HG03135 (cell line): Measurements from ENCODE around the gene WTIP.
"Not testable (repeated sequence)": the region's sequence is repeated elsewhere in the genome, so short reads cannot be mapped to it uniquely, and the experiment has no call there.

Experiments
- ATAC-seq: cut with Tn5 transposase; IDR thresholded peaks from one replicate; pipeline ENCODE4 v1.9.1; 2021; ENCODE audit warnings: mild to moderate bottlenecking, moderate library complexity; ENCODE audit not compliant: unreplicated experiment

Gene WTIP

DNA sequence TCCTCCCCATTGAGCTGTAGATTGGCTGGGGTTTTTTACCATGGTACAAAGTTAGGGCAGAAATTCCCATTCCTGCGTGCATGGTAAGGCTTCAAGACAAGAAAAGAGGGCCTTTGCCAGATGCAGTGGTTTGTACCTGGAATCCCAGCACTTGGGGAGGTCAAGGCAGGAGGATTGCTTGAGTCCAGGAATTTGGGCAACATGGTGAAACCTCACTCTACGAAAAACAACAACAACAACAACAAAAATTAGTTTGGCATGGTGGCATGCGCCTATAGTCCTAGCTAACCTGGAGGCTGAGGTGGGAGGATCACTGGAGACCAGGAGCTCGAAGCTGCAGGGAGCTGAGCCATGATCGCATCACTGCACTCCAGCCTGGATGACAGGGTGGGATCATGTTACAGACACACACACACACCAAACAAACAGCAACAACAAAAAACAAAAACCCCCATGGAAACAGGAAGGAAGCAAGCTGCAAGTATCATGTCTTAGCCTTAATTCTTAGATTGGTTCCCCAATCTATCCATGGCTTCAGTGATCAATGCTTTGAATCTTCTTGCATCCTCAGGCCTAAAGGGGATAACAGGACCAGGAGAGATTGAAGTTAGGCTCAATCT, 5.5 kb upstream of the WTIP start:
- ATAC-seq: no peak

DNA sequence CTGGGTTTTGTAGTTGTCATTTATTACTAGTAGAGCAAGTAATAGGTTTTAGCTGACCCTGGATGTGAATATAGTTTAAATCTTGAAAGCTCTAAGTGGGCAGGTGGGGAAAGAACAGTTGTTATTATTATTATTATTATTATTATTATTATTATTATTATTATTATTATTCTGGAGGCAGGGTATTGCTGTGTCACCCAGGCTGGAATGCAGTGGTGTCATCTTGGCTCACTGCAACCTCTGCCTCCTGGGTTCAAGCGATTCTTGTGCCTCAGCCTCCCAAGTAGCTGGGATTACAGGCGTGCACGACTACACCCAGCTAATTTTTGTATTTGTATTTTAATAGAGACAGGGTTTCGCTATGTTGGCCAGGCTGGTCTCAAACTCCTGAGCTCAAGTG, 3.1 kb upstream of the WTIP start:
- ATAC-seq: not testable (repeated sequence)

DNA sequence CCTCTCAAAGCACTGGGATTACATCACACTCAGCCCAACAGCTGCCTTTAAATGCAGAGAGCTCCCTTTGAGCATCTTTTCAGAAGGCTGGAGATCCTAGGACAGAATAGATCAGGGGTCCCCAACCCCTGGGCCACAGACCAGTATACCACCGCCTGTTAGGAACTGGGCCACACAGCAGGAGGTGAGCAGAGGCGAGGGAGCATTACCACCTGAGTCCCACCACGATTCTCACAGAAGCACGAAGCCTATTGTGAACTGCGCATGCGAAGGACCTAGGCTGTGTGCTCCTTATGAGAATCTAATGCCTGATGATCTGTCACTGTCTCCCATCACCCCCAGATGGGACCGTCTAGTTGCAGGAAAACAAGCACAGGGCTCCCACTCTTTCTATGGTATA, 2.2 kb upstream of the WTIP start:
- ATAC-seq: no peak

DNA sequence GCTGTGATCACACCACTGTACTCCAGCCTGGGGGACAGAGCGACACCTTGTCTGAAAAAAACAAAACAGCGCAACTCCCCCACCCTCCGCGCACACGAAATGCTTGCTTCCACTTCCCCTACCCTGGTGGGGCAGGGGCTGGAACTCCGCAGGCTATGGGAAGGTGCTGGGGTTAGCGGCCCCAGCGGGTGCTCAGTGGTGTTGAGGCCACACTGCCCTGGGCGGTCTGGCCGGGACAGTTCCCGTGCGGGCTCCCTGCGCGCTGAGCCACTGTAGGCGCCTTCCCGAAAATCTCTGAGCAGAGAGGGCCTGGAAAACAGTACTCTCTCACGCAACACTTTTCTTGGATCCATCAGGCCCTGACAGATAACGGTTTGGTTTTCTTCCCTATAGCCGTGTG, 1.1 kb upstream of the WTIP start:
- ATAC-seq: no peak

DNA sequence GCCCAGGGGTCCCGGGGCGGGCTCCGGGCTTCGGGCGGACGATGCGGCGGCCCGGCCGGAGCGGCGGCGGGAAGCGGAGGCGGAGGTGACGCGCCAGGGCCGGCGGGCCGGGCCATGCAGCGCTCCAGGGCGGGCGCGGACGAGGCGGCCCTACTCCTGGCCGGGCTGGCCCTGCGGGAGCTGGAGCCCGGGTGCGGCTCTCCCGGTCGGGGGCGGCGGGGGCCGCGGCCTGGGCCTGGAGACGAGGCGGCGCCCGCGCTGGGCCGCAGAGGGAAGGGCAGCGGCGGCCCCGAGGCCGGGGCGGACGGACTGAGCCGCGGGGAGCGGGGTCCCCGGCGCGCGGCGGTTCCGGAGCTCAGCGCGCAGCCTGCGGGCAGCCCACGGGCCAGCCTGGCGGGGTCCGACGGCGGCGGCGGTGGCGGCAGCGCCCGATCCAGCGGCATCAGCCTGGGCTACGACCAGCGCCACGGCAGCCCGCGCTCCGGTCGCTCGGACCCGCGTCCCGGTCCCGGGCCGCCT, 362 bp downstream of the WTIP start:
- no peak for ATAC-seq

DNA sequence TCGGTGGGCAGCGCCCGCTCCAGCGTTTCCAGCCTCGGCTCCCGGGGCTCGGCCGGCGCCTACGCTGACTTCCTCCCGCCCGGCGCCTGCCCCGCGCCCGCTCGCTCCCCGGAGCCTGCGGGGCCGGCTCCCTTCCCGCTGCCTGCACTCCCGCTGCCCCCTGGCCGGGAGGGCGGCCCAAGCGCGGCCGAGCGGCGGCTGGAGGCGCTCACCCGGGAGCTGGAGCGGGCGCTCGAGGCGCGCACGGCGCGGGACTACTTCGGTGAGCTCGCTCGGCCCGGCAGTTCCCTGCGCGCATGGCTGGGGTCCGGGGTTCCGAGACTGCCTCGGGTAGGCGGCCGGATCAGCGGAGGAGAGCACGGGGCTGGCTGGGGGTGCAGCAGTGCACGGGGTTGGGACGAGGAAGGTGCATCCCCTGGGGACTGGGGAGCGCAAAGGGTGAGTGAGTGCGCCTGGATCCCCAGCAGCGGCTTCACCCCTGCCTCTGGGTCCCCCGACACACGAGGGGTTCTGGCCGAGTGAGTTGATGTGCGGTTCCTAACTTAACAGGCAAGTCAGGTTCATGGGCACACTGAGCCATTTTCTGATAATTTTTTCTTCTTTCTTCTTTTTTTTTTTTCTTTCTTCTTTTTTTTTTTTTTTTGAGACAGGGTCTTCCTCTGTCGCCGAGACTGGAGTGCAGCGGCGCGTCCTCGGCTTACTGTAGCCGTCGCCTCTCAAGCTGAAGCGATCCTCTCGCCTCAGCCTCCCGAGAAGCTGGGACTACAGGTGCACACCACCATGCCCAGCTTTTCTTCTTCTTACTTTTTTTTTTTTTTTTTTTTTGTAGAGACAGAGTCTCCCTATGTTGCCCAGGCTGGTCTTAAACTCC, 1.1 kb downstream of the WTIP start:
- ATAC-seq: no peak

DNA sequence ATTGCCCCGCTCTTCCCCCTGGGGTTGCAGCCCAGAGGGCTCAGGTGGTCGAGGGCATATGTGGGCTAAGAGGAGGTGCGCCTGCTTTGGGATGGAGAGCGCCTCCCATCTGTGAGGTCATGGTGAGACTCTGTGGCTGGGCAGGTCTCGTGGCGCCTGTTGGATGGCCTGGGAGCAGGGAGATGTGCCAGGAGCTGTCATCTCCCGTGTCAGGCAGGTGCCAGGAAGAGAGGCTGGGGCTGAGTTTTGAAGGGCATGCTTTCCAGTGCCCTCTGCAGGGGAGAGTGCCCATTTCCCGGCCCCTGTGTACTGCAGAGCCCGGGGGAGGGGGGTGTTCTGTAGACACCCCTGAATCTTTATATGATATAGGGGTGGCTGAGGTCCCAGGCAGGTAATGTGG, 2.8 kb downstream of the WTIP start:
- no peak for ATAC-seq

DNA sequence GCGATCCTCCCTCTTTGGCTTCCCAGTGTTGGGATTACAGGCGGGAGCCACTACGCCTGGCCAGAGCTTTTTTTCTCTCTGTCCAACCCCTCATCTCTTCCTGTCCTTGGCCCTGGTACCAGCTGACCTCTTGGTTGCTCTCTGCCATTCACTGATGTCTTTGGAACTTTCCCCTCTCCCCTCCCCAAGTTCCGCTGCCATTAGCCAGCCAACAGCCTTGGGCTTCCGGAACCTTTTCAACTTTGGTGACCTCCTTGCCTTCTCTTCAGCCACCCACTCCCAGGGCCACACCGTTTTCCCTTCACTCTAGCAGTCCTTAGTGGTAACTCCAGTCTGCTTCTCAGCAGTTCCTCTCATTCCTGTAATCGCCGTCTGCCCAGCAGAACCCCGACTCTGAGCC, 4.3 kb downstream of the WTIP start:
- no peak for ATAC-seq

DNA sequence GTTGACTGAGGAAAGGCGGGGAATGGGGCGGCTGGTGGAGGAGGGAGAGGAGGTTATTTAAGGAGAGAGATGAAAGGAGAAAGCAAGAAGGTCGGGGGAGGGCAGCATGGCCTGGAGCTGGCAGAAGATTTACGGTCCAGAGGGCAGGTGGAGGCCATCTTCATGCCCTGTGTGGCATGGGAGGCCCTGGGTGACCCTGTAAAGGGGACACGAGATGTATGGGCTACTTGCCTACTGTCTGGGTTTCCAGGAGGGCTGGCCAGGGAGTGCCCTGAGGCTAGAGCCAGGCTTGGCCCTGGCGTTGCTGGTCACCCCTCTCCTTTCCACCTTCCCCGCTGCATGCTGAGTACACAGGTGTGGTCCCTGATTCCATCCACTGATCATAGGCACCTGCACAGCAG, 6.1 kb downstream of the WTIP start:
- ATAC-seq: no peak

DNA sequence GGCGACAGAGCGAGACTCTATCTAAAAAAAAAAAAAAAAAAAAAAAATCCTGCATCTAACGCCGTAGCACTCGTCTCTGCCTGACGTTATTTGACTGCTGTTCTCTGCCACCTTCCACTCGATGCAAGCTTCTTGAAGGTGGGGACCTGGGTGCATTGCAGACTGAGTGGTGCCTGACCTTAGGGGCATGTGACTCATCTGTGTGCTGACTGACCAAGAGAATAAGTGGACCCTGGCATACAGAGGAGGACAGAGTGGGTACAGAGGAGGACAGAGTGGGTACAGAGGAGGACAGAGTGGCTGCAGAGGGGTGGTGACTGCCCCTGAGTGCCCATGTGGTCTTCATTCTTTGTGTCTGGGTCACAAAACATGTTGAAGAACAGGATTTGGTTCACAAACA, 7.6 kb downstream of the WTIP start:
- ATAC-seq: no peak

DNA sequence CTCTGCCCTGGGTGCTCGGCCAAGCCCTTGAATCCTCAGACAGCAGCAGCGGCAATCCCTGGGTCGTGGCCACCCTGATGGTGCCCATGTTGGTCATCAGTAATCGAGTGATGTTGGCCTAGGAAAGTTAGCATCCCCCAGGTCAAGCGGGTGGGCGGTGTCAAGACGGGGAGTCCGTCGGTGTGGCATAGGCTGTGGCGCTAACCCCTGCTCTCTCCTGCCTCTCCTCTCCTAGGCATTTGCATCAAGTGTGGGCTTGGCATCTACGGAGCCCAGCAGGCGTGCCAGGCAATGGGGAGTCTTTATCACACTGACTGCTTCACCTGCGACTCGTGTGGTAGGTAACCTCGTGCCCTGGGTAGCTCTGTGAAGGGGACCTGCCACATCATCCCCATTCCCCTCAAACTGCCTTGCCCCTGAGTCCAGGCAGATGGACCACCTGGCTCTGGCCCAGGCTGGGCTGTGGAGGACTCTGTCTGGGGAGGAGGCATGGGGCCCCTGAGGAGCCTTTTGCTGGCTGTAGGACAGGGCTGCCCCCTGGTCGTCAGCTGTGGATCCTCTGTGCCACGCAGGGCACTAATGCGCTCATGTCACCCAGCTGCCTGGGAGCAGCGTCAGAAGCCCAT, 8.7 kb downstream of the WTIP start:
- ATAC-seq: no peak

DNA sequence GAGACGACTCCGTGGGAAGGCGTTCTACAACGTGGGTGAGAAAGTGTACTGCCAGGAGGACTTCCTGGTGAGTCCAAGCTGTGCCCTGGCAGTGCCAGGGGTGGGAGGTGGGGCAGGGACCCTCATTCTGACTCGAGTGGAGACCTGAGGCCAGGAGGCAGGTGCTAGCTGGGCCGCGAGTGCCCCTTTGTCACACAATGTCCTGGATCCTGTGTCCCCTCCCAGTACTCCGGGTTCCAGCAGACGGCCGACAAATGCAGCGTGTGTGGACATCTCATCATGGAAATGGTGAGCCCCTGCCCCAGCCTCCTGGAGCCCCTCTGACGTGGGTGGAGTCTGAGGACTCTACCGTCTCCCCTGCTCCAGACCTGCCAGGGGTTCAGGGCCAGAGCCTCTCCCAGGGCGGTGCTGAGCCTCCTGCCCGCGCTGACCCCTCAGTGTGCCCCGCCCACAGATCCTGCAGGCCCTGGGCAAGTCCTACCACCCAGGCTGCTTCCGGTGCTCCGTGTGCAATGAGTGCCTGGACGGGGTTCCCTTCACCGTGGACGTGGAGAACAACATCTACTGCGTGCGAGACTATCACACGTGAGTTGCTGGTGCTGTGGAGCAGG, 11.6 kb downstream of the WTIP start:
- no peak for ATAC-seq

DNA sequence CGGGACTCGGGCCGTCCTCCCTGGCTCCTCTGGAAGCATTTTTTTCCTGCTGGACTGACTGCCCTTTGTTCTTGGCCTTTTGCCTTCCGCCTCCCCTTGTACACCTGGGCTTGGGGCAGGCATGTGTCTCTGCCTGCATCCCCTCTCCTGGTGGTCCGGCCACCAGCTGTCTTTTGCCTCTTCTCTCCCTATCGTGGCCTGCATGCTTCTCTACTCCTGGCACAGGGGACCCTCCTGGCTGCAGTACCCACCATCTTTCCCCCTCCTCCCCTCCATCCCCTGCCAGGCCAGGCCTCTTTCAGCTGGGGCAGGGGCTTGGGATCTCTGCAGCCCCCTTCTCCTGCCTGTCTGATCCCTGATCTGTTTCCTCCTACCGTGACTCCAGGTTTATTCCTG, 12.1 kb downstream of the WTIP start:
- no peak for ATAC-seq

DNA sequence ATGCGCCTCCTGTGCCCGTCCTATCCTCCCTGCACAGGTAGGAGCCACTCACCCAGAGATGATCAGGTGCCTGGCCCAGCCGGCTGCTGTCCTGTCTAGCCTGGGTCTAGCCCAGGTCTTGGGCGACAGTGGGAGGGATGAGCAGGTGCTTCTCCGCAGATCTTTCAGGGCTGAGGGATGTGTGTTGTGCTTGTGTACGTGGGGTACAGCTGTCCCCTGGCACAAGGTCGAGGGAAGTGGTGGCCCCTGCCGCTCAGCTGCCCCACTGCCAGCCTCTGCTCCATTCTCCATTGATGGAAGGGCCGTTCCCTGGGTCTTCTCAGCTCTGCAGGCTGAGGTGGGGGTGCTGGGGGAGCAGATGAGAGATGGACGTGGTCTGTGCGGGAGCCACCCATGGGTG, 13.0 kb downstream of the WTIP start:
- no peak for ATAC-seq

DNA sequence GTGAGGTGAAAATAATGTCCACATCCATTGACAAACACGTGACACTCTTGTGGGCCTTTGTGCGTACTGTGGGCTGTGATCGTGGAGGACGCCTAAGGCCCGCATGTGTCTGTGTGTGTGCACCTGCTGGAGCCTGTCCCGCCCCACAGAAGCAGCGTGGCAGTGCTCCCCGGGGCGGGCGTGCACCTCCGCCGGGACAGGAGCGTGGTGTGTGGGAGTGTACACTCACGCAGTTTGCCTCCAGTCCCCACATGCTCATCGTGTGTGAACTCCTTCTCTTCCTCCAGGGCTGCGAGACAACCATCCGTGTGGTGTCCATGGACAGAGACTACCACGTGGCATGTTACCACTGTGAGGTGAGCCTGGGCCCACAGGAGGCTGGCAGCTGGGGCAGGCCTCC, 13.9 kb downstream of the WTIP start:
- ATAC-seq: no peak

DNA sequence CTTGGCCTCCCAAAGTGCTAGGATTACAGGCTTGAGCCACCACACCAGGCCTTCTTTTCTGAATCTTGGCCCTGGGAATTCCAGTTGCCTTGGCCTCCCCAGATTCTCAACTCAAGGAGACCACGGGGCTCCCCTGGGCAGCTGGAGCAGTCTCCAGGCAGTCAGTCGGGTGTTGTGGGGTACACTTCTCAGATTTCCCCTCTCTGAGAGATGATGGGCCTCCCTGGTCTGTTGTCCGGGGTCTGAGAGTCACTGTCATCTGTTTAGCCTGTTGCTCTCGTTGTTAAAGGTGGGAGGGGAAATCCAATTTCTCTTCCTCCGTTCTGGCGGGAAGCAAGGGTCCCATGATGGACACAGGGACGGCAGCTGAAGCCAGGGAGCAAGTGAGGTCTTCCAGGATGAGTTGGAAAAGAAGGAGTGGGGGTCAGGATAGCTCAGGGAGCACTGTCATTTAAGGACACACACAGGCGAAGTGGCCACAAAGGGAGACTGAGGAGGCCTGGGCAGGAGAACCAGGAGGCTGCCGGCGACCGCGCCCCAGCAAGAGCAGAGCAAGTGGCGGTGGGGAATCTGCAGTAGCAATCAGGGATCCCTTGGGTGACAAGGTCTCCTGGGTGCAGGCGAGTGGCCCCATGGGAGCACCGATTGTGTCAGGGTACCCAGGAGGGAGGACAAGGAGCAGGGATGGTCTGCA, 15.7 kb downstream of the WTIP start:
- ATAC-seq: no peak

DNA sequence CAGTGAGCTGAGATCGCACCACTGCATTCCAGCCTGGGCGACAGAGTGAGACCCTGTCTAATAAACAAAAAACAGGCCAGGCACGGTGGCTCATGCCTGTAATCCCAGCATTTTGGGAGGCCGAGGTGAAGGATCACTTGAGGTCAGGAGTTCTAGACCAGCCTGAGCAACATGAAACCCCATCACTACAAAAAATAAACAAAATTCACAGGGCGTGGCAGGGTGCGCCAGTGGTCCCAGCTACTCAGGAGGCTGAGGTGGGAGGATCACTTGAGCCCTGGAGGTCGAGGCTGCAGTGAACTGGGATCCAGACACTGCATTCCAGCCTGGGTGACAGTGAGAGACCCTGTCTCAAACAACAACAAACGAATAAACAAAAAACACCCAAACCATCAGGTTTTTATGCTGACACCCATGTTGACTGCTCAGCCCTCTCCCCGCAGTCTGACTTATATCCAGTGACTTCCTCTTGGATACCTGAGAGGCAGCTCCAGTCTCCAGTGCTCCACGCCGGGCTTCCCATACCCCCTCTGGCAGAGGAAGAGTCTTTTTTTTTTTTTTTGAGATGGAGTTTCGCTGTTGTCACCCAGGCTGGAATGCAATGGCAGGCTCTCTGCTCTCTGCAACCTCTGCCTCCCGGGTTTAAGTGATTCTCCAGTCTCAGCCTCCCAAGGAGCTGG, 17.7 kb downstream of the WTIP start:
- ATAC-seq: no peak

DNA sequence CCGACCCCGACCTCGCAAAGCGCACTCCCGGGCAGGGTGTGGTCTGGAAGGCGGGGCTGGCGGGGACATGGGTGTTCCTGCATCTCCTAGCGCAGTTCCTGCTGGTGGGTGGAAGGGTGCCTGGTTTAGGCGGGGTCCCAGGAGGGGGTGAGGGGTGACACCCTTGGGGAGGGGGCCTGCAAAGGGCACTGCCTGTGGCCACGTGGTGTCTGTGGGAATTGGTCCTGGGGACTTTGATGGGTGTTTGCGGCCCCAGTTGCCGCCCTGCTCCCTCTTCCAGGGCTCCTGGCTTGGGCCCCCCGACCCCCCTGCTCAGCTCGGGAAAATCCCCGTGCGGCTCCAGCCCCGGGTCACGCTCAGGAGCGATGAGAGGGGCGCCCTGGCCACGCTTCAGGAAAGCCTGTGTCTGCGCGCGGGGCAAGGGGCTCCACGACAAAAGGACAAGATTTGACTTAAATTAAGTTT, 19.1 kb downstream of the WTIP start:
- no peak for ATAC-seq

DNA sequence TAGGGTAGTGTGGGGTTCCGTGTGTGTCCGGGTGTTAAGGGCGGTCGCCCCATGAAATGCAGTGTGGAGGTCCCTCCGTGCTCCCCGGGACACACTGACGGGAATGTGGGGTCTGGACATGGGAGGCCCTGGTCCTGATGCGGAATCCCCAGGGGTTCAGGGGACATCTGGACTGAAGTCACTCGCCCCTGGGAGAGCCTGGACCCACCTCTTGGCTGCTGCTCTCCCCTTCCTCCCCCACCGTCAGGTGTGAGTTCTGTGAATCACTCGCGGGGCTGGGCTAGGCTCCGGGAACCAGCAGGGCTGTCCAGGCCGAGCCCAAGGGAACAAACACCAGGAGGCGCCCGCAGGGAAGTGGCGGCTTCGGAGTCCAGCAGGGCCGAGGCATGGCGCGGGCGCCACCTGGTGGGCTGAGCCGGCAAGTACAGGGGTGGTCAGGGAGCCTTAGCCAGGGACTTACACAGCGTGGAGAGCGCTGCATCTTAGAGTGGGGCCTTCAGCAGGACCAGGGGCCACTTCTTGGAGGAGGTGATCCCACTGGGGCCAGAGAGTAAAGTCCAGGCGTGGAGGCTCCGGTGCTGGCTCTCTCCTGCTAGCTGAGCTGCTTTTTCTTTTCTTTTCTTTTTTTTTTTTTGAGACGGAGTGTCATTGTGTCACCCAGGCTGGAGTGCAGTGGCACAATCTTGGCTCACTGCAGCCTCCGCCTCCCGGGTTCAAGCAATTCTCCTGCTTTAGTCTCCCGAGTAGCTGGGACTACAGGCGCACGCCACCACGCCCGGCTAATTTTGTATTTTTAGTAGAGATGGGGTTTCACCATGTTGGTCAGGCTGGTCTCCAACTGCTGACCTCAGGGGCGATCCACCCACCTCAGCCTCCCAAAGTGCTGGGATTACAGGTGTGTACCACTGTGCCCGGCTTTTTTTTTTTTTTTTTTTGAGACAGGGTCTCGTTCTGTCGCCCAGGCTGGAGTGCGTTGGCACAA, 20.1 kb downstream of the WTIP start:
- peak; percentile 79 for ATAC-seq
